HepG2 (cell line): ENCODE results near the gene BIRC7. TPM values are rescaled to one million over a fixed set of nuclear protein-coding genes. Genes with fewer than 3 reads are reported as not detected.
A peak's percentile ranks its signal among the peaks of the same experiment; 100 is the strongest.

ENCODE experiments used
- CBX2 ChIP-seq, 2 experiments: fragments of 200-600 bp in 1 of 2; sonication (generic); formaldehyde crosslinking in 1 of 2; IDR thresholded peaks; 2 replicates each; pipeline versions ENCODE4 v1.7.0 to v1.8.1; 2018 to 2022; ENCODE audit warnings: low read depth in 2 of 2, low read length in 1 of 2, mild to moderate bottlenecking in 1 of 2, missing genetic modification reagents in 1 of 2
- DNMT1 ChIP-seq: sonication (generic); formaldehyde crosslinking; IDR thresholded peaks from 2 replicates; pipeline ENCODE4 v1.5.1; 2020; ENCODE audit warnings: mild to moderate bottlenecking, missing genetic modification reagents
- ETV6 ChIP-seq: sonication (generic); formaldehyde crosslinking; conservative IDR thresholded peaks from 2 replicates; pipeline ENCODE4 v1.4.0; 2020; ENCODE audit warnings: missing genetic modification reagents
- HDAC1 ChIP-seq: sonication (generic); formaldehyde crosslinking; IDR thresholded peaks from 2 replicates; pipeline ENCODE4 v1.5.1; 2020; ENCODE audit warnings: mild to moderate bottlenecking, missing genetic modification reagents
- HOXA9 ChIP-seq: sonication (generic); formaldehyde crosslinking; IDR thresholded peaks from 2 replicates; pipeline ENCODE4 v1.8.1; 2022; ENCODE audit warnings: missing genetic modification reagents, mild to moderate bottlenecking, moderate library complexity, borderline replicate concordance
- IKZF4 ChIP-seq: sonication (generic); formaldehyde crosslinking; IDR thresholded peaks from 2 replicates; pipeline ENCODE4 v1.5.1; 2020; ENCODE audit warnings: borderline replicate concordance, mild to moderate bottlenecking, low read depth, missing genetic modification reagents; ENCODE audit errors: not compliant biosample characterization
- ISL2 ChIP-seq: sonication (generic); formaldehyde crosslinking; IDR thresholded peaks from 2 replicates; pipeline ENCODE4 v1.5.0; 2020; ENCODE audit warnings: missing genetic modification reagents
- KAT8 ChIP-seq: IDR thresholded peaks from 2 replicates; pipeline ENCODE4 v1.6.1; 2016; ENCODE audit warnings: missing genetic modification reagents, missing compliant biosample characterization
- KLF13 ChIP-seq: sonication (generic); formaldehyde crosslinking; IDR thresholded peaks from 2 replicates; pipeline ENCODE4 v1.4.0; 2020; ENCODE audit warnings: mild to moderate bottlenecking, missing genetic modification reagents
- MAZ ChIP-seq, 2 experiments: sonication (generic) in 1 of 2; formaldehyde crosslinking in 1 of 2; IDR thresholded peaks; 2 replicates each; pipeline versions ENCODE4 v1.5.0 to v1.6.1; 2012 to 2020; ENCODE audit warnings: low read depth in 2 of 2, mild to moderate bottlenecking in 2 of 2, borderline replicate concordance in 1 of 2, improper control_type of control experiment in 1 of 2, low read length in 1 of 2, missing genetic modification reagents in 1 of 2, moderate library complexity in 1 of 2
- MTA3 ChIP-seq: sonication (generic); formaldehyde crosslinking; IDR thresholded peaks from 2 replicates; pipeline ENCODE4 v1.4.0; 2020; ENCODE audit warnings: missing genetic modification reagents
- NAIF1 ChIP-seq: sonication (generic); formaldehyde crosslinking; IDR thresholded peaks from 2 replicates; pipeline ENCODE4 v1.5.0; 2020; ENCODE audit warnings: mild to moderate bottlenecking, missing genetic modification reagents, borderline replicate concordance
- NFKBIZ ChIP-seq: IDR thresholded peaks from 2 replicates; pipeline ENCODE4 v1.6.1; 2018; ENCODE audit warnings: missing genetic modification reagents, missing compliant biosample characterization
- RBFOX2 ChIP-seq: fragments of 200-400 bp; formaldehyde crosslinking; IDR thresholded peaks from 2 replicates; pipeline ENCODE4 v1.6.1; 2017; ENCODE audit warnings: low read depth, mild to moderate bottlenecking, low read length
- RCOR2 ChIP-seq: IDR thresholded peaks from 2 replicates; pipeline ENCODE4 v1.6.1; 2016; ENCODE audit warnings: missing biosample characterization, missing genetic modification reagents
- ZBTB42 ChIP-seq: sonication (generic); formaldehyde crosslinking; IDR thresholded peaks from 2 replicates; pipeline ENCODE4 v1.5.0; 2020; ENCODE audit warnings: mild to moderate bottlenecking, missing genetic modification reagents
- ZC3H13 ChIP-seq: sonication (generic); formaldehyde crosslinking; IDR thresholded peaks from 2 replicates; pipeline ENCODE4 v1.8.1; 2023; ENCODE audit warnings: mild to moderate bottlenecking, missing genetic modification reagents, moderate library complexity
- ZFX ChIP-seq: sonication (generic); formaldehyde crosslinking; IDR thresholded peaks from 2 replicates; pipeline ENCODE4 v1.4.0; 2020; ENCODE audit warnings: mild to moderate bottlenecking, low read depth, missing genetic modification reagents, moderate library complexity
- ZNF446 ChIP-seq: sonication (generic); formaldehyde crosslinking; IDR thresholded peaks from 2 replicates; pipeline ENCODE4 v1.5.0; 2020; ENCODE audit warnings: mild to moderate bottlenecking, missing genetic modification reagents
- ZNF513 ChIP-seq: sonication (generic); formaldehyde crosslinking; conservative IDR thresholded peaks from 2 replicates; pipeline ENCODE4 v1.5.0; 2020; ENCODE audit warnings: missing genetic modification reagents
- polyA plus RNA-seq, 8 experiments: library from polyadenylated mRNA; depleted of rRNA in 3 of 8; stranded (reverse) in 7 of 8; unstranded in 1 of 8; fragments of >200 nt; fragmentation: Illumina TruSeq in 4 of 8; extraction: Trizol in 4 of 8; gene quantifications; 2 replicates each; pipeline versions ENCODE4 v1.2.1 to v1.2.3, GENCODE V29; 2011 to 2016; ENCODE audit warnings: low read depth in 4 of 8, missing spikeins in 1 of 8, mixed read lengths in 1 of 8; ENCODE audit not compliant: insufficient read depth in 1 of 8
- total RNA-seq, 5 experiments: library from RNA; depleted of rRNA; stranded (reverse); fragments of >200 nt; fragmentation: Illumina TruSeq; extraction: Trizol; gene quantifications; 2 replicates each; pipeline ENCODE4 v1.2.3, GENCODE V29; 2016; ENCODE audit warnings: low read depth in 1 of 5
- TF ChIP-seq, protein P1 (sequence below): sonication (generic); formaldehyde crosslinking; IDR thresholded peaks from 2 replicates; pipeline ENCODE4 v1.4.0; 2020; ENCODE audit warnings: low read depth, missing genetic modification reagents
- TF ChIP-seq, protein P2 (sequence below): sonication (generic); formaldehyde crosslinking; IDR thresholded peaks from 2 replicates; pipeline ENCODE4 v1.8.0; 2022; ENCODE audit warnings: mild to moderate bottlenecking, missing genetic modification reagents

BIRC7 gene
- total and polyA plus RNA-seq, 2 of the 13 experiments (the other 11 are each of a cell fraction or from before 2014, with no cell fraction given): 0.27 to 5.1 TPM

GRCh38 chr20:63215101-63216040 is 20.3 kb upstream of the BIRC7 start (continued):
- TF ChIP-seq ZNF513: no peak
- no peak for TF ChIP-seq CBX2 (IDR thresholded peaks at IDR 0.05; ENCODE audit: low read depth, low read length)
- no peak; the same call in 1 of the 2 replicates for TF ChIP-seq CBX2 (CRISPR knock-in tag; IDR thresholded peaks at IDR 0.05; ENCODE audit: low read depth)
- TF ChIP-seq, protein P1, sequence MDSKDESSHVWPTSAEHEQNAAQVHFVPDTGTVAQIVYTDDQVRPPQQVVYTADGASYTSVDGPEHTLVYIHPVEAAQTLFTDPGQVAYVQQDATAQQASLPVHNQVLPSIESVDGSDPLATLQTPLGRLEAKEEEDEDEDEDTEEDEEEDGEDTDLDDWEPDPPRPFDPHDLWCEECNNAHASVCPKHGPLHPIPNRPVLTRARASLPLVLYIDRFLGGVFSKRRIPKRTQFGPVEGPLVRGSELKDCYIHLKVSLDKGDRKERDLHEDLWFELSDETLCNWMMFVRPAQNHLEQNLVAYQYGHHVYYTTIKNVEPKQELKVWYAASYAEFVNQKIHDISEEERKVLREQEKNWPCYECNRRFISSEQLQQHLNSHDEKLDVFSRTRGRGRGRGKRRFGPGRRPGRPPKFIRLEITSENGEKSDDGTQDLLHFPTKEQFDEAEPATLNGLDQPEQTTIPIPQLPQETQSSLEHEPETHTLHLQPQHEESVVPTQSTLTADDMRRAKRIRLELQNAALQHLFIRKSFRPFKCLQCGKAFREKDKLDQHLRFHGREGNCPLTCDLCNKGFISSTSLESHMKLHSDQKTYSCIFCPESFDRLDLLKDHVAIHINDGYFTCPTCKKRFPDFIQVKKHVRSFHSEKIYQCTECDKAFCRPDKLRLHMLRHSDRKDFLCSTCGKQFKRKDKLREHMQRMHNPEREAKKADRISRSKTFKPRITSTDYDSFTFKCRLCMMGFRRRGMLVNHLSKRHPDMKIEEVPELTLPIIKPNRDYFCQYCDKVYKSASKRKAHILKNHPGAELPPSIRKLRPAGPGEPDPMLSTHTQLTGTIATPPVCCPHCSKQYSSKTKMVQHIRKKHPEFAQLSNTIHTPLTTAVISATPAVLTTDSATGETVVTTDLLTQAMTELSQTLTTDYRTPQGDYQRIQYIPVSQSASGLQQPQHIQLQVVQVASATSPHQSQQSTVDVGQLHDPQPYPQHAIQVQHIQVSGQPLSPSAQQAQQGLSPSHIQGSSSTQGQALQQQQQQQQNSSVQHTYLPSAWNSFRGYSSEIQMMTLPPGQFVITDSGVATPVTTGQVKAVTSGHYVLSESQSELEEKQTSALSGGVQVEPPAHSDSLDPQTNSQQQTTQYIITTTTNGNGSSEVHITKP (CRISPR knock-in tag): no peak
- peak; percentile 64; the same call in 1 of the 2 replicates for TF ChIP-seq MAZ (IDR thresholded peaks at IDR 0.05; ENCODE audit: borderline replicate concordance, low read depth, low read length)
- TF ChIP-seq MAZ (CRISPR knock-in tag; IDR thresholded peaks at IDR 0.05; ENCODE audit: low read depth): no peak
- no peak for TF ChIP-seq NAIF1 (CRISPR knock-in tag)
- TF ChIP-seq ZFX (CRISPR knock-in tag): no peak
- peak; percentile 61 for TF ChIP-seq HDAC1 (CRISPR knock-in tag)
- no peak for TF ChIP-seq MTA3 (CRISPR knock-in tag)
- peak; percentile 58 for TF ChIP-seq RBFOX2
- no peak; the same call in 1 of the 2 replicates for TF ChIP-seq ETV6 (CRISPR knock-in tag)
- TF ChIP-seq NFKBIZ (CRISPR knock-in tag): no peak; the same call in 1 of the 2 replicates
- TF ChIP-seq, protein P2, sequence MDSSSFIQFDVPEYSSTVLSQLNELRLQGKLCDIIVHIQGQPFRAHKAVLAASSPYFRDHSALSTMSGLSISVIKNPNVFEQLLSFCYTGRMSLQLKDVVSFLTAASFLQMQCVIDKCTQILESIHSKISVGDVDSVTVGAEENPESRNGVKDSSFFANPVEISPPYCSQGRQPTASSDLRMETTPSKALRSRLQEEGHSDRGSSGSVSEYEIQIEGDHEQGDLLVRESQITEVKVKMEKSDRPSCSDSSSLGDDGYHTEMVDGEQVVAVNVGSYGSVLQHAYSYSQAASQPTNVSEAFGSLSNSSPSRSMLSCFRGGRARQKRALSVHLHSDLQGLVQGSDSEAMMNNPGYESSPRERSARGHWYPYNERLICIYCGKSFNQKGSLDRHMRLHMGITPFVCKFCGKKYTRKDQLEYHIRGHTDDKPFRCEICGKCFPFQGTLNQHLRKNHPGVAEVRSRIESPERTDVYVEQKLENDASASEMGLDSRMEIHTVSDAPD (CRISPR knock-in tag): 0 out of 2 replicates have a peak, but pooled peaks have one; percentile 24
- no peak for TF ChIP-seq KLF13 (CRISPR knock-in tag)
- no peak for TF ChIP-seq ZC3H13 (CRISPR knock-in tag)
- peak; percentile 48; the same call in 1 of the 2 replicates for TF ChIP-seq ZBTB42 (CRISPR knock-in tag)
- no peak for TF ChIP-seq HOXA9 (CRISPR knock-in tag)
- TF ChIP-seq ISL2 (CRISPR knock-in tag): no peak
- no peak for TF ChIP-seq KAT8 (CRISPR knock-in tag)
- TF ChIP-seq ZNF446 (CRISPR knock-in tag): no peak; the same call in 1 of the 2 replicates
- no peak for TF ChIP-seq DNMT1 (CRISPR knock-in tag)
- TF ChIP-seq RCOR2 (CRISPR knock-in tag): no peak
- no peak for TF ChIP-seq IKZF4
